ENCODE results near the gene EFNA5.
"Not testable (repeated sequence)": the region's sequence is repeated elsewhere in the genome, so short reads cannot be mapped to it uniquely, and the experiment has no call there.

EFNA5 gene

DNA sequence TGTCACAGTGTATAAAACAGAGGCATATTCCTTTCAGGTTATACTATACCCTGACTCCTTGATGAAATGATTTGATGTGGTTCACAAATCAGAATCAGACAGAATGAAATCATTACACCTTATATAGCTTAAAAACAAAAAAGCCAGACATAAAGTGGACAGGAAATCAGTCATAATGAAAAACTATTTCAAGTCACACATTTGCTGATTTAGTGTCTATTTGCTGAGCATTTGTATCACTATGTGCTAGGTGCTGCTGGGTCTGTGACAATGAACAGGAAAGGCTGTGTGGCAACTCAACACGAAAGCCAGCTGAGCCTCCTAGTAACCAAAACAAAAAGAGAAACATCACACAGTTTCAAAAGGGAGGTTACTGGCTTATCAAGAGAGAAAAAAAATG is 194.0 kb downstream of the EFNA5 start:
- DNase-seq, result no peak

DNA sequence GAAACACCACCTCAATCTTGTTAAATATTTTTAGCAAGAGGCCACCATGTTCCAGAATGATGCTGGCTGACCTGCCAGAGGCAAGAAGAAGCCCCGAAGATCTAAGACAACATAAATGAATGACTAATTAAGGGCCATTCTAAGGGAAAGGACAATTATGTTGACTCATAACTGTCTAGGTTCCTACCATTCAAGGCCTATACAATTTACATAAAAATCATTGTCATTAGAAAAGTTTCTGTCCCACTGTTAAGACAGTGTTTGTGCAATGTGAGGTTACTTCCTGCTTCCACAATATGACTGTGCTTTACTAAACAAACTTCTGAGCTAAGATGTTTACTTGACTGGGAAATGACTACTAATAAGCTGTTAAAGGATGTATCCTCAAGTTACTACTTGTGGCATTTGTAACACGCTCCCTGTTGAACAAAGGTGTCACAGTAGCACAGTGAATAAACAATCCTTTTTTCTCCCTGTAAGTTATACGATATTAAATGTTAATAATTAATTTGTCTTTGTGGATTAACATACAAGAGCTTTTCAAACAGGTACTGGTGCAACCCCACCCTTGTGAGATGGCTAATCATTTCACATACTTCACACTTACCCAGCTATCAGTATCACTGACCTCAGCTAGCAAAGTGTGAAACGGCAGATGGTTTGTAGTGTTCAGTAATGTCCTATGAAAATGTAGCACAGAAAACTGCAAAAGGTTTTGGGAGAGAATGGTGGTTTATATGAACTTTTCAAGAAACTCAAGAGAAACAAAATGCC is 195.8 kb downstream of the EFNA5 start:
- DNase-seq, result no peak

GRCh38 chr5:107474361-107474715 is 196.4 kb downstream of the EFNA5 start:
- DNase-seq, result no peak

- DNase-seq, result no peak
These were observed 198.1 kb downstream of the EFNA5 start for GRCh38 chr5:107472620-107473064.

DNA sequence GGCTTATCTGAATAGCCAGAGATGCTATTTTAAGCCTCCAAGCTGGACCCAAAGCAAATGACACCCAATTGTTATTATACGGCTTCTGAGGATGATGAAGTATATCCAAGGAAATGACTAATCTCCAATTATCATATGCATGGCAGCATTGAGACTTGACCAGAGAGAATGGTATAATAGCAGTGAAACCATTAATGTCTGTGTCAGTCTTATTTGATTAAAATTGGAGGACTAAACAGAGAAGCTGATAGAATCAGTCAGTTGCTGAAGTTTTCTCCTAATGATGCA is 200.5 kb downstream of the EFNA5 start:
- DNase-seq, result no peak

DNA sequence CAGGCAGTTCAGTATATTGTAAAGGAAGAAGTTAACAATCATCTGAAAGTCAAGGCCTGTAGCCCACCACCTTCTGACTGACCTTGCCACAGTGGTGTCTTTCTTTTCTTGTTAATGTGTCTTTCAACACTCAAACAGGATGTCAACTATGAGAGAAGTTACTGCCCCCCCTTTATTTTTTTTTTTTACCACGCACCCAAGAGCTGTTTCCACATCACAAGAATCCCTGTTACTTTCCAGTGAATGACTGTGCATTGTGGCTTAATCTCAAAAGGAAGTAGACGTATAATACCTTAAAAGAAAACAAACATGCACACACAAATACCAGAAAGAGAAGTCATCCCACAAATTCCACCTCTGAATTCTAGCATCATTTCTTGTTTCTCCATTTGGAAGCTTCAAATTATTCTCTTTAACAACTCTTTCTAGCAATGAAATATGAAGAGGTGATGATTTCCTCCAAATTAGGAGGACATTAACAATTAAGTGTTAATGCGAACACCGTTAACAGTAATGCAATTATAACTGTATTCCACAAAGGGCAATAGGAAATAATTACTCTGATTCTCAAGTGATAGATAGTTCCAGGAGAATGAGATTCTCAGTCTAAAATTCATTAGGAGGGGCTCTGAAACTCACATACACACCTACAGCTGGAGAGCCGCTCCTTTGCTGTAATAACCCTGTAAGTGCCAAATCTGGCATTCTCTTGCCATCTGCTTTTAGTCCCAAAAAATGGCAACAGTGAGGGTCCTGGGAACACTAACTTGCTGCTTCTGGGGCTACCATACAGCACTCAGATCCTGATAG is 201.0 kb downstream of the EFNA5 start:
- DNase-seq, result no peak

- no peak for DNase-seq
These were observed 201.7 kb downstream of the EFNA5 start for GRCh38 chr5:107469064-107469463.

GRCh38 chr5:107468276-107468675 is 202.5 kb downstream of the EFNA5 start:
- DNase-seq, result no peak

GRCh38 chr5:107467137-107467932 is 203.4 kb downstream of the EFNA5 start:
- no peak for DNase-seq

- DNase-seq, result no peak
These were observed 204.4 kb downstream of the EFNA5 start for GRCh38 chr5:107466233-107466769.

DNA sequence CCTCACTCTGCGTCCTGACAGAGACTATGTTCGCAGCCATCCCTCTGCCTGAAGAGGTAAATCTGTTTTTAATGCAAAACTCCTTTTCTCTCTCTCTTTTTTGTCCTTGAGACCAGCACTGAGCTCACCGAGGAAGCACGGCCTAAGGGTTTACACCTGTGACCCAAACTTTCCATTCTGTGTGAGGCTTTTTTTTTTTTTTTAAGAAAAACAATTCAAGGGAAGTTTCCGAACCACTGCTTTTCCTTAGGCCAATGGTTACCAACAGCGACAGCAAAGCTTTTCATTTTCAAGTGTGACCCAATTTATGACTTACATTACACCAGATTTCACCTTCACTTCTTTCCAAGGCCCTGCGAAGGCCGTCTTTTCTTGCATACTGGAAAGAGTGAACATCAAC is 205.9 kb downstream of the EFNA5 start:
- no peak for DNase-seq

- DNase-seq, result no peak
These were observed 206.3 kb downstream of the EFNA5 start for GRCh38 chr5:107464416-107464815.

DNA sequence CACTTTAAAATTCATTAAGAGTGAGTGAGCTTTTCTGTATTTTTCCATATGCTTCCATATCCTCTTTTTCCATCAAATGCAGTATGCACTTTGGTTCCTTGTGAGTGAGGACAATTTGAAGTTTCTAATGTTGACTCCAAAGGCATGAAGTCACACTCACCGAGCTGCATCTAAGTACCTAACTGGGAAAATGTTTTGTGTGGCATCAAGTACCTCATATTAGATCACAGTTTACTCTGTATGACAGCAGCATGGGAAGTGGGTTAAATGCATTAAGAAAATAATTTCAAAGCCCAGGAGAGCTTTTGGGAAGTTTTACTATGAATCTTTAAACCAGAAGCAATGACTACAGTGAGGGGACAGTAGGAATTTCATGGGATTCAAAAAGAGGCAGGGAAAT is 207.0 kb downstream of the EFNA5 start:
- DNase-seq, result no peak

DNA sequence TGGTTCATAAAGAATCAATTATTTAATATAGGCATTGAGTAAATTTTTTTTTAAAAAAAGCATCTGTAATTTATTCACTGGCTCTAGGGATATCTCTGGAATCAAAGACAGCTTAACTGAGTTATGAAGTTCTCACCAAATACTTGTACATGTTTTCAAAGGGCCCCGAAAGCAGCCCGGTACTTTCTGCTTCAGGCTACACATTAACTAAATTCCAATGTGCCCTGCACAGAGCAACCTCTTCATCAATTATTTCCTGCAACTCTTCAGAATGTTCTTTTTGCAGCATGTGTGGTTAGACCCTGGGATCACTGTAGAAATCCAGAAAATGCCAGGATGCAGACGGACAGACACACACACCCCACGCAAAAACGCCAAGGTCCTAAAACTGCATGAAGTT is 209.0 kb downstream of the EFNA5 start:
- DNase-seq, result no peak

- DNase-seq, result no peak
These were observed 209.9 kb downstream of the EFNA5 start for GRCh38 chr5:107460789-107461188.

GRCh38 chr5:107459605-107460004 is 211.1 kb downstream of the EFNA5 start:
- DNase-seq, result no peak

GRCh38 chr5:107458322-107458721 is 212.4 kb downstream of the EFNA5 start:
- DNase-seq, result no peak

- DNase-seq, result no peak
These were observed 212.9 kb downstream of the EFNA5 start for GRCh38 chr5:107457881-107458280.

DNA sequence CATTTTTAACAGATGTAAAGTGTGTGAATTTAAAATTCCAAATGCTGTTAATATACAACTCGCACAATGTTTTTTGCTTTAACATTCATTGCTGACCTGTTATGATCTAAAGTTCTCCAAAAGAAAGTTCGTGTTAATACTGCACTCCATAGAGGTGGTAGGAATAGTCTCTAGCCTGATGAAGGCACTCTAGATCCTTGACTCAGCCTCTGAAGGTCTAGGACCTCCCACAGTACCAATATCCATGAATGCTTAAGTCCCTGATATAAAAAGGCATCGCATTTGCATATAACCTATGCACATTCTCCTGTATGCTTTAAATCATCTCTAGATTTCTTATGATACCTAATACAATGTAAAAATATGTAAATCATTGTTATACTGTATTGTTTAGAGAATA is 213.6 kb downstream of the EFNA5 start:
- no peak for DNase-seq

GRCh38 chr5:107456281-107456715 is 214.4 kb downstream of the EFNA5 start:
- DNase-seq, result no peak

DNA sequence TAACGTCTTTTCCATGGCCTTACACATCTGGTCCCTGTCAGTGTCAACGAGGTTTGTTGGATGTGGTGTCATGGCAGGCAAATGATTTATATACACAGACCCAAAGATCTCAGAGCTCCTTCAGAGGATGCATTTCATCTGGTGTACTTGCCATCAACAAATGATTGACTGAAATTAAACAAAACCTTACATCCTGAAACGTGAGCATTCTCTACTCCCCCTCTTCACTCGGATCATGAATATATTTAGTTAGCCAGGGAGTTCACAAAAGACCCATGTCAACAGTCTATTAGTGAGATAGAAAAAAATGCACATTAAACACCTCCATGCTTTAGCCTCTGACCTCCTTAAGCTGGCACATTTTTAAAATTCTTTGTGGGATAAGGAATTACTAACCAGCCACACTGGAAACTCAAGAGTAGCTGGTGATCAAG is 215.6 kb downstream of the EFNA5 start:
- DNase-seq, result no peak

- DNase-seq, result not testable (repeated sequence)
These were observed 218.9 kb downstream of the EFNA5 start for GRCh38 chr5:107451827-107452226.

GRCh38 chr5:107451028-107451427 is 219.7 kb downstream of the EFNA5 start:
- DNase-seq, result no peak
